SK-N-SH (cell line): ENCODE measurements around the gene SMKR1. TPM values are rescaled to one million over a fixed set of nuclear protein-coding genes. Genes with fewer than 3 reads are reported as not detected.

Source experiments
- CTCF ChIA-PET: fragments of 300-600, 350-600 bp; formaldehyde crosslinking; extraction: SDS; loops from one replicate; lab custom pipeline; 2021; lab: Yijun Ruan, JAX
- POLR2A ChIA-PET: fragments of 350-600 bp; sonication (Branson Sonifier 250); formaldehyde crosslinking; extraction: SDS; loops from one replicate; lab custom pipeline; 2020; ENCODE audit warnings: antibody characterized with exemption, inconsistent platforms; lab: Yijun Ruan, JAX
- DNase-seq: peaks from one replicate; pipeline ENCODE4 v3.0.0; 2012
- H2AFZ ChIP-seq: fragments of 200-600 bp; sonication (generic); 2 replicates; pipeline ENCODE4 v1.8.1; 2016; ENCODE audit warnings: antibody characterized with exemption, mild to moderate bottlenecking, low read depth
- H3F3A ChIP-seq: fragments of 200-600 bp; sonication (generic); replicated peaks from 2 replicates; pipeline ENCODE3; 2016; ENCODE audit warnings: antibody characterized with exemption, mild to moderate bottlenecking; ENCODE audit not compliant: insufficient read depth
- H3K27ac ChIP-seq, 2 experiments: fragments of 200-500 bp in 1 of 2; fragments of 200-600 bp in 1 of 2; sonication (Bioruptor generic) in 1 of 2; sonication (generic), shearing (Covaris generic) in 1 of 2; 2 replicates each; pipeline versions ENCODE4 v1.5.1 to v1.6.1; 2014 to 2016; ENCODE audit warnings: low read depth in 2 of 2, inconsistent platforms in 1 of 2, low read length in 1 of 2, mild to moderate bottlenecking in 1 of 2, mixed read lengths in 1 of 2
- H3K27me3 ChIP-seq: fragments of 200-600 bp; sonication (generic), shearing (Covaris generic); 2 replicates; pipeline ENCODE4 v1.6.1; 2016; ENCODE audit warnings: mixed run types; ENCODE audit not compliant: insufficient read depth
- H3K36me3 ChIP-seq, 2 experiments: fragments of 200-500 bp in 1 of 2; fragments of 200-600 bp in 1 of 2; sonication (Bioruptor generic) in 1 of 2; sonication (generic) in 1 of 2; replicated peaks in 1 of 2; 2 replicates each; pipeline versions ENCODE3 to v1.5.1; 2014 to 2016; ENCODE audit warnings: low read length in 1 of 2, mild to moderate bottlenecking in 1 of 2; ENCODE audit not compliant: insufficient read depth in 2 of 2, control insufficient read depth in 1 of 2
- H3K4me1 ChIP-seq, 2 experiments: fragments of 200-500 bp in 1 of 2; fragments of 200-600 bp in 1 of 2; sonication (Bioruptor generic) in 1 of 2; sonication (generic), shearing (Covaris generic) in 1 of 2; 2 replicates each; pipeline versions ENCODE4 v1.5.1 to v1.6.1; 2014 to 2016; ENCODE audit warnings: low read depth in 1 of 2, low read length in 1 of 2, mixed run types in 1 of 2; ENCODE audit not compliant: insufficient read depth in 2 of 2, control insufficient read depth in 1 of 2
- H3K4me2 ChIP-seq: fragments of 200-600 bp; sonication (generic), shearing (Covaris generic); 2 replicates; pipeline ENCODE4 v1.6.1; 2017; ENCODE audit warnings: mixed run types
- H3K4me3 ChIP-seq, 2 experiments: fragments of 200-500 bp in 1 of 2; fragments of 200-600 bp in 1 of 2; sonication (Bioruptor generic) in 1 of 2; sonication (generic), shearing (Covaris generic) in 1 of 2; 2 replicates each; pipeline versions ENCODE4 v1.5.1 to v1.8.1; 2014 to 2016; ENCODE audit warnings: low read depth in 2 of 2, inconsistent platforms in 1 of 2, low read length in 1 of 2, mild to moderate bottlenecking in 1 of 2, mixed read lengths in 1 of 2, moderate library complexity in 1 of 2
- H3K79me2 ChIP-seq: fragments of 200-600 bp; sonication (generic); 2 replicates; pipeline ENCODE4 v1.8.1; 2017; ENCODE audit warnings: mild to moderate bottlenecking; ENCODE audit not compliant: insufficient read depth
- H3K9ac ChIP-seq: fragments of 200-600 bp; sonication (generic); 2 replicates; pipeline ENCODE4 v1.6.1; 2017; ENCODE audit warnings: mixed run types
- H3K9me2 ChIP-seq: fragments of 200-600 bp; sonication (generic); 2 replicates; pipeline ENCODE4 v1.6.1; 2017; ENCODE audit warnings: mixed run types
- H3K9me3 ChIP-seq: fragments of 200-600 bp; sonication (generic); 2 replicates; pipeline ENCODE4 v1.6.1; 2017; ENCODE audit warnings: mixed run types, mild to moderate bottlenecking, moderate library complexity
- H4K20me1 ChIP-seq: fragments of 200-600 bp; sonication (generic); 2 replicates; pipeline ENCODE4 v1.6.1; 2017; ENCODE audit warnings: mild to moderate bottlenecking, mixed run types; ENCODE audit not compliant: insufficient read depth
- ELF1 ChIP-seq: IDR thresholded peaks from 2 replicates; pipeline ENCODE4 v1.4.0; 2012
- EP300 ChIP-seq, 2 experiments: IDR thresholded peaks; 2 replicates each; pipeline versions ENCODE4 v1.4.0 to v1.6.1; 2012; ENCODE audit warnings: borderline replicate concordance in 1 of 2, low read depth in 1 of 2, low read length in 1 of 2
- FOSL2 ChIP-seq: IDR thresholded peaks from 2 replicates; pipeline ENCODE4 v1.4.0; 2012; ENCODE audit warnings: low read depth, mild to moderate bottlenecking, moderate library complexity, borderline replicate concordance
- FOXJ3 ChIP-seq: sonication (generic); formaldehyde crosslinking; IDR thresholded peaks from 2 replicates; pipeline ENCODE4 v1.5.1; 2020; ENCODE audit warnings: mild to moderate bottlenecking, missing genetic modification reagents
- GATA2 ChIP-seq: sonication (generic); formaldehyde crosslinking; IDR thresholded peaks from 2 replicates; pipeline ENCODE4 v1.5.0; 2020; ENCODE audit warnings: mild to moderate bottlenecking, missing genetic modification reagents
- MEF2A ChIP-seq: IDR thresholded peaks from 2 replicates; pipeline ENCODE4 v1.4.0; 2012; ENCODE audit warnings: low read depth, borderline replicate concordance
- MXI1 ChIP-seq: IDR thresholded peaks from 2 replicates; pipeline ENCODE4 v1.6.1; 2012; ENCODE audit warnings: mild to moderate bottlenecking, low read depth, low read length, improper control_type of control experiment
- NFIC ChIP-seq: IDR thresholded peaks from 2 replicates; pipeline ENCODE4 v1.4.0; 2012; ENCODE audit warnings: borderline replicate concordance
- SIN3A ChIP-seq: IDR thresholded peaks from 2 replicates; pipeline ENCODE4 v1.6.1; 2012; ENCODE audit warnings: low read depth, mild to moderate bottlenecking, low read length, moderate library complexity, borderline replicate concordance
- TCF12 ChIP-seq: IDR thresholded peaks from 2 replicates; pipeline ENCODE4 v1.4.0; 2012
- TEAD4 ChIP-seq: IDR thresholded peaks from 2 replicates; pipeline ENCODE4 v1.4.0; 2012; ENCODE audit warnings: mild to moderate bottlenecking, borderline replicate concordance; ENCODE audit not compliant: insufficient read depth
- WGBS: methylation state at CpG from one replicate; pipeline ENCODE4 v1.1.6; 2017; ENCODE audit warnings: low lambda C conversion rate; 5-methylcytosine and 5-hydroxymethylcytosine counted together
- polyA plus RNA-seq, 3 experiments: library from polyadenylated mRNA; depleted of rRNA; stranded (reverse); fragments of >200 nt; gene quantifications; 2 replicates each; pipeline ENCODE4 v1.2.3, GENCODE V29; 2012
- TF ChIP-seq, protein P1 (sequence below): IDR thresholded peaks from 2 replicates; pipeline ENCODE4 v1.6.1; 2012; ENCODE audit warnings: mild to moderate bottlenecking, low read depth, low read length, moderate library complexity
- TF ChIP-seq, protein P2 (sequence below): IDR thresholded peaks from 2 replicates; pipeline ENCODE4 v1.4.0; 2012; ENCODE audit warnings: low read depth, borderline replicate concordance
- TF ChIP-seq, protein P3 (sequence below): fragments of 200-600 bp; sonication (generic); IDR thresholded peaks from 2 replicates; pipeline ENCODE4 v1.6.1; 2017; ENCODE audit warnings: antibody characterized with exemption, mild to moderate bottlenecking, moderate library complexity

Gene SMKR1
- polyA plus RNA-seq, 1 of the 3 experiments (the other 2 are of a cell fraction), result 8.1 TPM

DNA sequence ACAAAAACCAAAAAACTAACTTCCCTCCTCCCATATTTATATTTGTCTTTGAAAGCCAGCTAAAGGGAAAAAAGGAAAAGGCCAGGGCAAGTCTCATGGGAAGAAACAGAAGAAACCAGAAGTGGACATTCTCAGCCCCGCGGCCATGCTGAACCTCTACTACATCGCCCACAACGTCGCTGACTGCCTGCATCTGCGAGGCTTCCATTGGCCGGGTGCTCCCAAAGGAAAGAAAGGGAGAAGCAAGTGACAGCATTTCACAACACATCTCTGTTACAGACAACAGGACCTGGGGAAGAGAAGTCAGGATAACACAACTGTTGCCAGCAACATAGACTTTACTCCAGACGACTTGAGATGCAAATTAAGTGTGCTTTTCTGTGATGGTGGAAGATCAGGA lies 9.9 kb downstream of the SMKR1 start:
- POLR2A ChIA-PET, result no interaction called here
- H4K20me1 ChIP-seq, result no peaks in the 10 kb centered on the region
- no peak for TF ChIP-seq TEAD4
- TF ChIP-seq, protein P1, sequence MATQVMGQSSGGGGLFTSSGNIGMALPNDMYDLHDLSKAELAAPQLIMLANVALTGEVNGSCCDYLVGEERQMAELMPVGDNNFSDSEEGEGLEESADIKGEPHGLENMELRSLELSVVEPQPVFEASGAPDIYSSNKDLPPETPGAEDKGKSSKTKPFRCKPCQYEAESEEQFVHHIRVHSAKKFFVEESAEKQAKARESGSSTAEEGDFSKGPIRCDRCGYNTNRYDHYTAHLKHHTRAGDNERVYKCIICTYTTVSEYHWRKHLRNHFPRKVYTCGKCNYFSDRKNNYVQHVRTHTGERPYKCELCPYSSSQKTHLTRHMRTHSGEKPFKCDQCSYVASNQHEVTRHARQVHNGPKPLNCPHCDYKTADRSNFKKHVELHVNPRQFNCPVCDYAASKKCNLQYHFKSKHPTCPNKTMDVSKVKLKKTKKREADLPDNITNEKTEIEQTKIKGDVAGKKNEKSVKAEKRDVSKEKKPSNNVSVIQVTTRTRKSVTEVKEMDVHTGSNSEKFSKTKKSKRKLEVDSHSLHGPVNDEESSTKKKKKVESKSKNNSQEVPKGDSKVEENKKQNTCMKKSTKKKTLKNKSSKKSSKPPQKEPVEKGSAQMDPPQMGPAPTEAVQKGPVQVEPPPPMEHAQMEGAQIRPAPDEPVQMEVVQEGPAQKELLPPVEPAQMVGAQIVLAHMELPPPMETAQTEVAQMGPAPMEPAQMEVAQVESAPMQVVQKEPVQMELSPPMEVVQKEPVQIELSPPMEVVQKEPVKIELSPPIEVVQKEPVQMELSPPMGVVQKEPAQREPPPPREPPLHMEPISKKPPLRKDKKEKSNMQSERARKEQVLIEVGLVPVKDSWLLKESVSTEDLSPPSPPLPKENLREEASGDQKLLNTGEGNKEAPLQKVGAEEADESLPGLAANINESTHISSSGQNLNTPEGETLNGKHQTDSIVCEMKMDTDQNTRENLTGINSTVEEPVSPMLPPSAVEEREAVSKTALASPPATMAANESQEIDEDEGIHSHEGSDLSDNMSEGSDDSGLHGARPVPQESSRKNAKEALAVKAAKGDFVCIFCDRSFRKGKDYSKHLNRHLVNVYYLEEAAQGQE, result no peak
- no peak for TF ChIP-seq GATA2 (CRISPR knock-in tag)
- TF ChIP-seq MXI1, result no peak
- TF ChIP-seq EP300 (IDR thresholded peaks at IDR 0.05; ENCODE audit: borderline replicate concordance in 1 of 2, low read depth in 1 of 2, low read length in 1 of 2), result no peak
- TF ChIP-seq FOXJ3 (CRISPR knock-in tag), result no peak
- TF ChIP-seq SIN3A, result no peak
- TF ChIP-seq, protein P2, sequence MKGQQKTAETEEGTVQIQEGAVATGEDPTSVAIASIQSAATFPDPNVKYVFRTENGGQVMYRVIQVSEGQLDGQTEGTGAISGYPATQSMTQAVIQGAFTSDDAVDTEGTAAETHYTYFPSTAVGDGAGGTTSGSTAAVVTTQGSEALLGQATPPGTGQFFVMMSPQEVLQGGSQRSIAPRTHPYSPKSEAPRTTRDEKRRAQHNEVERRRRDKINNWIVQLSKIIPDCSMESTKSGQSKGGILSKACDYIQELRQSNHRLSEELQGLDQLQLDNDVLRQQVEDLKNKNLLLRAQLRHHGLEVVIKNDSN, result no peak
- TF ChIP-seq ELF1, result no peak
- TF ChIP-seq MEF2A, result no peak
- TF ChIP-seq NFIC, result no peak
- TF ChIP-seq FOSL2, result no peak
- TF ChIP-seq TCF12, result no peak
- TF ChIP-seq, protein P3, sequence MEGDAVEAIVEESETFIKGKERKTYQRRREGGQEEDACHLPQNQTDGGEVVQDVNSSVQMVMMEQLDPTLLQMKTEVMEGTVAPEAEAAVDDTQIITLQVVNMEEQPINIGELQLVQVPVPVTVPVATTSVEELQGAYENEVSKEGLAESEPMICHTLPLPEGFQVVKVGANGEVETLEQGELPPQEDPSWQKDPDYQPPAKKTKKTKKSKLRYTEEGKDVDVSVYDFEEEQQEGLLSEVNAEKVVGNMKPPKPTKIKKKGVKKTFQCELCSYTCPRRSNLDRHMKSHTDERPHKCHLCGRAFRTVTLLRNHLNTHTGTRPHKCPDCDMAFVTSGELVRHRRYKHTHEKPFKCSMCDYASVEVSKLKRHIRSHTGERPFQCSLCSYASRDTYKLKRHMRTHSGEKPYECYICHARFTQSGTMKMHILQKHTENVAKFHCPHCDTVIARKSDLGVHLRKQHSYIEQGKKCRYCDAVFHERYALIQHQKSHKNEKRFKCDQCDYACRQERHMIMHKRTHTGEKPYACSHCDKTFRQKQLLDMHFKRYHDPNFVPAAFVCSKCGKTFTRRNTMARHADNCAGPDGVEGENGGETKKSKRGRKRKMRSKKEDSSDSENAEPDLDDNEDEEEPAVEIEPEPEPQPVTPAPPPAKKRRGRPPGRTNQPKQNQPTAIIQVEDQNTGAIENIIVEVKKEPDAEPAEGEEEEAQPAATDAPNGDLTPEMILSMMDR, result no peak
- TF ChIP-seq, all 33 proteins: peak for 0
- Histone ChIP-seq H3K79me2 (no peaks in the 10 kb centered on the region), H3K36me3 (no peaks in the 10 kb centered on the region), H3F3A (no peaks in the 10 kb centered on the region), H3K9me3 (no peaks in the 10 kb centered on the region), H3K27ac (no peak overlapping the region), H3K27me3 (no peaks in the 10 kb centered on the region), H3K9me2 (no peaks in the 10 kb centered on the region), H3K4me3 (no peak overlapping the region), H3K9ac (no peak overlapping the region), H2AFZ (no peak overlapping the region), H3K4me2 (no peak overlapping the region), H3K4me1 (no peaks in the 10 kb centered on the region)
- DNase-seq, result no peak
- WGBS, result 87% methylated on average over 8 of the region's 8 CpGs
- CTCF ChIA-PET, result interaction anchor here (1.7 kb wide), 1 partner anchor 93 kb away, joined by 3 read pairs; no protein-coding TSS in a partner anchor
